VCaP (cell line): ENCODE measurements around the gene AOAH.

ENCODE experiments used
- H3K27ac ChIP-seq: fragments of 450-650 bp; 2 replicates; pipeline ENCODE4 v1.5.1; 2017
- TF ChIP-seq, protein P1 (sequence below): fragments of 450-650 bp; conservative IDR thresholded peaks from 2 replicates; pipeline ENCODE4 v1.5.1; 2017; ENCODE audit warnings: mild to moderate bottlenecking, moderate library complexity

The AOAH gene

DNA sequence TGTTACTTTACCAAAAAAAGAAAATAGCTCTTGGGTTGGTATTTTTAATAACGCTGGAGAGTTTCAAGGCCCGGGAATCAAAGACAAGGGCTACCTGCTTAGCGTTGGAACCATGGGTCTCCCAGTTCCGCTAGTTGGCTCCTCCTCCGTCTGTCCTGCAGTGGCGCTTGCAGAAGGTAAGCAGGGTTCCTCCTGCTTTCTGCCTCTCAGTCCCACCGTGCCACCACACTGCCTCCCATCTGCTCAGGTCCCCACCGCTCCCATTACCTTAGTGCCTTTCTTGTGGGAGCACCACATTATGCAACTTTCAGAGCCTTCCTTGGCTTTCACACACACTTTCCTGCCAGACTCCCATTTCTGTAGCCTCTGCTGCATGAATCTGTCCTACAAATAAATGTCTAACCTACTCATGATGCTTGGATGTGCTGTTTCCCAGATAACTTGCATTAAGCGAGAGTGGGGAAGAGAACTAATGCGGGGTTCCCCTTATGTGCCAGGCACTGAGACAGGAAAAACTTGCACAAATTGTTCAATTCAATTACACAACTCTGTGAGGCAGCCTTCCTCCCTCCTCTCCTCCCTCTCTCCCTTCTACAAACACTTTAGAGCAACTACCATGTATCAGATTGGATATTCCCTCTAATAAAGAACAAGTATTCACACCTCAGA, 124.5 kb downstream of the AOAH start:
- TF ChIP-seq, protein P1, sequence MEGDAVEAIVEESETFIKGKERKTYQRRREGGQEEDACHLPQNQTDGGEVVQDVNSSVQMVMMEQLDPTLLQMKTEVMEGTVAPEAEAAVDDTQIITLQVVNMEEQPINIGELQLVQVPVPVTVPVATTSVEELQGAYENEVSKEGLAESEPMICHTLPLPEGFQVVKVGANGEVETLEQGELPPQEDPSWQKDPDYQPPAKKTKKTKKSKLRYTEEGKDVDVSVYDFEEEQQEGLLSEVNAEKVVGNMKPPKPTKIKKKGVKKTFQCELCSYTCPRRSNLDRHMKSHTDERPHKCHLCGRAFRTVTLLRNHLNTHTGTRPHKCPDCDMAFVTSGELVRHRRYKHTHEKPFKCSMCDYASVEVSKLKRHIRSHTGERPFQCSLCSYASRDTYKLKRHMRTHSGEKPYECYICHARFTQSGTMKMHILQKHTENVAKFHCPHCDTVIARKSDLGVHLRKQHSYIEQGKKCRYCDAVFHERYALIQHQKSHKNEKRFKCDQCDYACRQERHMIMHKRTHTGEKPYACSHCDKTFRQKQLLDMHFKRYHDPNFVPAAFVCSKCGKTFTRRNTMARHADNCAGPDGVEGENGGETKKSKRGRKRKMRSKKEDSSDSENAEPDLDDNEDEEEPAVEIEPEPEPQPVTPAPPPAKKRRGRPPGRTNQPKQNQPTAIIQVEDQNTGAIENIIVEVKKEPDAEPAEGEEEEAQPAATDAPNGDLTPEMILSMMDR, result no peak
- H3K27ac ChIP-seq, result no peak overlapping the region

DNA sequence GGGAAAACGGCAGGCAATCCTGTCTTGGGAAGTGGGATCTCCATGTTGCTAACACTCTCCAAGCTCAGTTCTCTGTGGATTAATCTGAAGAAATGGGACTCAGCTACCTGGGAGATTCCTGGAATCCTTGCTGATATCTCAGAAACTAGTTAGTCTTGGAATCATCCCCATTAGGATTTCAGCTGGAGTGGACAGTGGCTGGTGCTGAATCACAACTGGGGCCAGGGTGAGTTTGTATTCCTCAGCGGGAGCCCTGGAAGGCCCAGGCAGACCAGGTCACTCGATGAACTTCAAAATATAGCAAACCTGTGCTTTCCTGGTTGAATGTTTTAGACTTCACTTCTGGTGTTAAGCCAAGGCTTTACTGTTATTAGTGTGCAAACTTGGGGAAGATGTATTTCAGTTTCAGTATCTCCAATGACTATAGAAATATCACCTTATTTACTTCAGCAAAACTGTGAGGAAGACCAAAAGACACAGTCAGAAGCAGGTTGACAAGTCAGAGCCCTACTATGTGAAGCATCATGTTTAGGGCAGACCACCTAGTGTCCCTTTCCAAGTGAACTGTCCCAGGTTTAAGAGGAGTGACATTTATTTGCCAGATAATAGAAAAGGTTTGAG, 126.1 kb downstream of the AOAH start:
- TF ChIP-seq, protein P1, result no peak
- peak overlapping the region; percentile 54 for H3K27ac ChIP-seq

DNA sequence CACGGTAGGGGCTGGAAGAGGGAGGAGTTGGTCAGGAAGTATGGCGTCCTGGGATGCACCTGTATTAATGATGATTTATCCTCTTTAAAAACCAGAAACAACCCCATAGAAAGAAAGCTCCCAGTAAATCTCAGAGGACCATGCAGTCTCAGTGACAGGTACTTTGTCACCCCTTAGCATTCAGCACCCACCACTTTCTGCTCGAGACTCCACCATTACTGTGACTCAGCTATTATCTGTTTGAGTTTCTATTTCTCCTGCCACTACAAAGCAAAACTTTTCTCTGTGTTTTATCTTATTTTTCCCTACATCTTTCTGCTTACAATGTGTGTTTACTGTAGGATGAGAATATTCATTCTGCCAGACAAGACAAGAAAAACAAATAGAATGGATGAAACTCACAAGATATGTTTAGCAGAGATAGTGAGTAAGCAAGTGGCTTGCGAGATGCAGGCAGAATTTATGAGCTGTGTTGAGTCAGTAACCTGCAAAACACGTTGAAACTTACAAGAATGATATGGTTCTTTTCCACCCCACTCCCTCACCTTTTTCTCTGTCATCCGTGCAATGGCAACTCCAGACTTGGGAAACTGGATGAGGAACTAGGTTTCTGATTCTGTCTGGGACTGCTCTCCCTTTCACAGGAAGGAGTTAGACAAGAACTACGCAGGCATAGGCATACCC, 127.1 kb downstream of the AOAH start:
- TF ChIP-seq, protein P1, result no peak
- peak overlapping the region; percentile 54 for H3K27ac ChIP-seq

DNA sequence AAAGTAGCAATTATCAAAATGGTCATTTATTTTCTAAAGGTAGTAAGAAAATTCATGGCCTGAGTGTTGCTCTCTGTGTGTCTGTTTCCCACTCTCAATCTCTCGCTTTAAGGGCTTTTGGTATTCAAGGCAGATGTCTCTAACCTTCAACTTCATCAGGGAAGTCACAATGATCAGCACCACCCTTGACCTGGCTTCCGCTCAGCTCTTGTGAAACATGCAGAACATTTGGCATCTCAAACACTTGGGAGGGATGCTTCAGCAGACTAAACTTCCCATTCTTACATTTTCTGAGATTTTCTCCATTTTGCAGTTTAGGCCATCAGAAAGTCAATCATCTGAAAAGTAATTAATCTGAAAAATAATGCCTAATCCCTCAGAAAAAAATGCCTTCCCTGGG, 129.8 kb downstream of the AOAH start:
- TF ChIP-seq, protein P1, result no peak
- H3K27ac ChIP-seq, result no peak overlapping the region

DNA sequence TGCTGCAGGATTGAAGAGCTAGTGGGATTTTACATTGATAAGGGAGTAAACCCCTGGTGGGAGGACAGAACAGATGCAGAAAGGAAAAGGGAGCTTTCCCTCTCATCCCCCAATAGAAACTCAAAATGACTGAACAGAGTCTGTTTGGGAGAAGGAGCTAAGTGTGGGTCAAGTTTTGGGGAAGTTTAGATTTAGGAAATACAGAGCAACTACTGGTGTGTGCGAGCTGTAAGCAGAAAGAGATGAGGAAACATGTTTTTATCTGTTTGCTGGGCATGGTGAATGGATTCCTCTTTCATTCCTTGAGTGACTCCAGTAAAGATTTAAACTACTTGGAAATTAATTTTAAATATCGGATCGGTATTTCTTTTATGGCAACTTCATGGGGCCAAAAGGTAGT, 132.7 kb downstream of the AOAH start:
- TF ChIP-seq, protein P1, result no peak
- no peak overlapping the region for H3K27ac ChIP-seq

DNA sequence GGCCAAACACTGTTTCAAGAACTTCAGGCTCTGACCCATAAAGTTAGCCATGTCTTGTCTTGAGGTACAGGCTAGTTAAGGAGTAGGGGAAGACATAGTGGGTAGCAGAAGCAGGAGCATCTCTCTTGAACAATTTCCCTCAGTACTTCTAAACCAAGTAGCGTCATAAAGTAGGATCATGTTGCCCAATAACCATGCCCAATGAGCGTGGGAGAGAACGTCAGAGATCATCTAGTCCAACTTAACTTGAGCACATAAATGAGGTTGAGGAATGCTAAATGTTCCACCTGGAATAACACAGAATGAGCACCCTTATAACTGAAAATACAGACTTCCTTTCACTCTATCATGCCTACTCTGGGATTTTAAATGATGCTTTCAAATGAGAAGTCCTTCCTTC, 134.9 kb downstream of the AOAH start:
- no peak overlapping the region for H3K27ac ChIP-seq
- TF ChIP-seq, protein P1, result no peak

DNA sequence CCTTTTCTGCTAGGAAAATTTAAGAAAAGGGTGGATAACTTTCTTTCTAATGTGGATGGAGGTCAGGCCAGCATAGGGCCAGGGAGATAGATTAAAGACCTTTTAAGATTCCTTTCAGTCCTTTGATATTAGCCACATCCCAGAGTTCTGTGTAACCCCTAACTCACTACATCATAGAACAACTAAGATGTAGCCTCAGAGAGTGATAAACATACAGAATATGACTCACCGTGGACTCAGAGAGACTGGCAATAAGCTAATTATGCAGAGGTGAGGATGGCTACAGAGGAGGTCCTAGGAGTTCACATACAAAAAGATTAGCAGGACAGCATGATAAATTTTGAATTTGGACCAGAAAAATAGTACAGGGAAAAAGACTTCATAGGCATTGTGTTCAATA, 141.0 kb downstream of the AOAH start:
- no peak overlapping the region for H3K27ac ChIP-seq
- TF ChIP-seq, protein P1, result no peak
